HG03520 (cell line): ENCODE measurements around the gene LRRC3.
"Not testable (repeated sequence)": the region's sequence is repeated elsewhere in the genome, so short reads cannot be mapped to it uniquely, and the experiment has no call there.

ENCODE experiments used
- ATAC-seq: cut with Tn5 transposase; IDR thresholded peaks from one replicate; pipeline ENCODE4 v1.9.1; 2021; ENCODE audit warnings: mild to moderate bottlenecking, moderate library complexity; ENCODE audit not compliant: unreplicated experiment

Gene LRRC3

DNA sequence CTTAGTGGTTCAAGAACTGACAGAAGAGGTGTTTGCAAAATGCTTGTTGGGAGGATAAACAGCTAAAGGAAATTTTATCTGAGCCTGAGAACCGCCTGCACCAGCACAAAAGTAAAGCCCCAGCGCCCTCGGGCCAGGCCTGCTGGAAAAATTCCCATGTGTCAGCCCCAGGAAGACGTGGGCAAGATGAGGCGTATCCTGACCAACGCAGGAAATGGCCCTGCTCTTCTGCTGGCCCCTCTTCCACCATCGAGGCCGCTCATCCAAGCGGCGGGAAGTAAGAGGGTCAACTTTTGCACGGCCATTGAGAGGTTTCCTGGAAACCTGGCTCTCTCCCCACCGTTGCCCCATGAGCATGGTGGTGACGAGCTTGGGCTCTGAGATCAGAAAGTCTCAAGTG lies 39.6 kb downstream of the LRRC3 start:
- ATAC-seq = no peak

DNA sequence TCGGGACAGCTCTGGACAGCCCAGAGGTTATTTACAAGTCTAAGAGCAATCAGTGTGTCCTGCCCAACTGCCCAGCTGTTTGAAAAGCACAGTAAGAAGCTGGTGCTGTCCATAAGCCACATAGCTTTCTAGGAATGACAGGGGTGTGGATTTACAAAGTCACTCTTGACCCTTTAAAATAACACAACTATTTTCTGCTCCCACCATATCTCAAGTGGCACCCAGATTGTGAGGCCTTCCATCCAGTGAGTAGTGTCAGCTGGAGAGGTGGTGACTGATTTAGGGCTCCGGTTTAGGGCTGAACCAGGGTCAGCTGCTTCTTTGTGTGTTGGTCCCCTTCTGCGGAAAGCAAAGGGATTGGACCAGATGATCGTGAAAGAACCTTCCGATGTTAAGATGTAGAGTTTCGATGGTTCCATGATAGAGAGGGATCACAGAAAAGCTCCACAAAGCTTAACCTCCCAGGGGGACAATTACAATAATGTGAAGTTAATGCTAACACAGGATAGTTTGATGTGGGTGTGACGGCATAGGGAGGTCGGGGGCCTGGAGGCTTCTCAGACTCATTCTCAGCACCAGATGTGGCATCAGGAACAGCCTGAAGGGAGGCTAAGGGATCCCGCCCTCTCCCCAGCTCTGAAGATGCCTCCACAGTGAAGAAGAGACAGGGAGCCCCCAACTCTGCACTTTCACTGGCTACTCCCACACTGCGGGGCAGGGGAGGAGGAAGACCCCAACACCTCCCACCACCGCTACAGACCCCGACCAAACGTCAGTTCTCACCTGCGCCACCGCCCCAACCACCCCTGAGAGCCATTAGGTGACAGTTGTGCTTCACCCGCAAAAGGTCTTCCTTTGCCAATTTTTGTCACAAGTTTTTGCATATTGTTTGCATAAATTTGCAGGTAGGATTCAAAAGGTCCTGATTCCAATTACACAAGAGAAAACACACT lies 40.6 kb downstream of the LRRC3 start:
- no peak for ATAC-seq

DNA sequence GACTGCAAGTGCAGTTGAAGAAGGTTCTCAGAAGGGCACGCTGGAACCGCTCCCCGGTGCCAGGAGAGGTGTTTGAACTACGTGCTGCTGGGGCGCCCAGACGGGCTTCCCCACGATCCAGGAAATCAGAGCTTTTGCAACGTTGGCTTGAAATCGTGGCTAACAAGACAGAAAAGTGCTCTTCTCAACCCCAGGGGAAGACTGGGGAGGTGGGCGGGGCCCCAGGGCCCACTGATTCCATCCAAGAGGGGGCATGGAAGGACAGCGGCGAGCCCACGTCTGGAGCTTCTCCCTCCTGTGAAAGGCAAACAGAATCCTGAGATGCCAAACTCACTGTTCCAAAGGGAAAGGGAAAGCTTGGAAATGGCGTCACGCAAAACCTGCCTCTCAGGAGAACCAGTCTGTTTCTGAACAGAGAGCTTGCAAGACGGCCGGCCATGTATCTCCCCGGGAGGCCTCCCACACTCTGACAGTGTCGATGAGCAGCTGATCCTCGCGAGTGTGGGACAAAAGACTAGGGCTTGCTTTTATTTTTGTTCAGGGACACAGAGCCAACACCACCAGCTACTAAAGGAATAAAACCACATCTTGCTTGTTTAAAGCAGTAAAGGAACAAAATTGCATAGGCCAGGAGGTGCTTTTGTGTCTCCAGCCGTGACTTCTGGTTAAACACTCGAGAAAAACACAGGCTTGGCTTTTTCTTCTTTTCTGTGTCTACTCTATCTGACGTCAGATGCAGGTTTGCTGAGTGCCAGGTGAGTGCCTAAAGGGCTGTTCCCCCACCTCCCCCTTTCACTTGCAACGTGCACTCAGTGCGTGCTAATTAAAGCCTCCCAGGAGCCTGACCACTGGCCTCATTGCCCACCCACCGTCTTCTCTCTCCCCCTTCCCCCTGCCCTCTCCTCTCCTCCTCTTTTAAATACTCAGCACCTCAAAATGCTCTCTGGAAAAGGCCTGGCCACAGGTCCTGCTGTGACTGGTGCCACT lies 41.5 kb downstream of the LRRC3 start:
- no peak for ATAC-seq

DNA sequence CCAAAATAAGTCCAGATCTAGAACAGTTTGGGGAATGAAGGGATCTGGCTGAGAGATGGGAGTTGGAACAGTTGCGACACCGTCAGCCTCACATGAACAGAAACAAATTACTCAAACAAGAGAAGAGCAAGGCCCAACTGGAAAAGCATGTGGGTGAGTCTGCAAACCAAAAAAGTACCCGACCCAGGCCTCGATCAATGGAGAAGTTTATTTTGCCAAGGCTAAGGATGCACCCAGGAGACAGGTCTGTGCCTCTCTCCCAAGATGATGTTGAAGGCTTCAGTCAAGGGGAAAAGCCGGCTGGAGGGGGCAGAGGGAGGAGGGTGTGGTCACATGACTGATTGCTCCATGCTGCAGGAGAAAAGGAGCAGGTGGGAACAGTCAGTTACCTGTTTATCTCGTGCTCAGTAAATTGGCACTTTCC lies 42.4 kb downstream of the LRRC3 start:
- no peak for ATAC-seq

DNA sequence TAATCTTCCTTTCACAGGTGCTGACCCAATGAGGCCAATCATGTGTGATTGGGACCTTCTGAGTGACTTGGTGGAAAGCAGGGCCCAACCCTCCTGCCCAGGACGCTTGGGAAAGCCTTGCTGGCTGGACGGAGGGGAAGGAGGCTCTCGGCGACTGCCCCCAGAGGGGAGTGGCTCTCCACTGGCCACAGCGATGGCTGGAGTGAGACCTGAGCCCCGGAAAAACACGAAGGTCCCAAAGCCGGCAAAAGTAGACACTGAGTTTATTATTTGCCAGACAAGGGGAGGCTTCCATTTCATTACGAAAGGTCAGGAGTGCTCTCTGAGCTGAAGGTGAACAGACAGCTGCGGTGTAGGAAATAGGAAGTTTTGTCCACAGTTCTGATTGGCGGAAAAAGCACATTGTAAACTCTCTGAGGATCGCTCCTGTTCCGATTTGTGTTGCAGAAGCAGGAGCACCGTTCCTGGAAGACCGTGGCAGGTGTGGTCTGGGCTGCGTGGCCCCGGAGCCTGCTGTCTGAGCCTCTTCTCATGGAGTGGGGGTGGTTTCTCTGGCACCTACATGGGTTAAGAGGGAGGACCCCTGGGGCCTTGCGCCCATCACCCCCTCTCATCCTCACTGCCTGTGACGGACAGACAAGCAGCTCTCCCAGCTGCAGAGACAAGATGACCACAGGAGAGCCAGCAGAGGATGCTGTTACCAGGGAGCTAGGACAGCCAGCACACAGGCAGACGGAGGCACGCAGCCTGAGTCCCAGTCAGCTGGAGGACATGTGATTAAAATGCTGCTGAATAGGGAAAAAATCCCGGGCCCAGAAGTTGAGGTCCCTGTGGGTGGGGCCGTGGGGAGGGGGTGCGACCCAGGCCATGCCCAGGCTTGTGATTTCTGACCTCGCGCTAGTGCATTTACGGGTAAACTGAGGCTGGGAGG lies 43.2 kb downstream of the LRRC3 start:
- ATAC-seq = no peak

DNA sequence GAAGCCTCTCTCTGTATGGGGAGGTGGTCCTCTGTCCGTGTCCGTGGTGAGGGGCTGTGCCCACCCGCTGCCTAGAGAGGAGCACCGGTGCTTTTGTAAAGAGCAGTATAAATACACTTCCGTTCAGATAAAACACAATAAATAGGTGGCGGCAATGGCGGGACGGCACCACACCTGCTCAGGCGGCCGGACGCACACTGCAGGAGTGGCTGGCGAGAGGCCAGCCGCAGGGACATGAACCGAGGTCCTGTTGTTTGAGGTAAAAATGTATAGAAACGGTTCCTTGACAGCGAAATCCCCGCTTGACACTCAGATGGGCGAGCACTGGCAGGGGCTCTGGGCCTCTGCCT lies 43.9 kb downstream of the LRRC3 start:
- ATAC-seq = no peak

DNA sequence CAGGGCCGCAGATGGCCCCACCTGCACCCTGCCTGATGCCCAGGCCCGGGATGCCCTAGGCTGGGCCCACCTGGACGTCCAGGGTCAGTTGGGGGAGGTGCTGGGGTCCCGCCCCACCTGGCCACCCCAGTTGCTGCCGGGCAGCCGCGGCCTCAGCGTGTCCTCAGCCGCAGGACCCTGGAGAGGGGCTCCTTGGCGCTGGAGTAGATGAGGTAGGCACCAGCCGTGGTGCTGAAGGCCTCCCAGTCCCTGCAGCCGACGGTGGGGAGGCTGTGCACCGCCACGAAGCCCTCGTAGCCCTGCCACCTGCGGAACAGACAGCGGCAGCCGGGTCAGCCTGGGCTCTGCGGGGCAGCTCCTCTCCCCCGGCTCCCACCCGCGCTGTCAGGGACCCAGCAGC lies 44.3 kb downstream of the LRRC3 start:
- no peak for ATAC-seq

DNA sequence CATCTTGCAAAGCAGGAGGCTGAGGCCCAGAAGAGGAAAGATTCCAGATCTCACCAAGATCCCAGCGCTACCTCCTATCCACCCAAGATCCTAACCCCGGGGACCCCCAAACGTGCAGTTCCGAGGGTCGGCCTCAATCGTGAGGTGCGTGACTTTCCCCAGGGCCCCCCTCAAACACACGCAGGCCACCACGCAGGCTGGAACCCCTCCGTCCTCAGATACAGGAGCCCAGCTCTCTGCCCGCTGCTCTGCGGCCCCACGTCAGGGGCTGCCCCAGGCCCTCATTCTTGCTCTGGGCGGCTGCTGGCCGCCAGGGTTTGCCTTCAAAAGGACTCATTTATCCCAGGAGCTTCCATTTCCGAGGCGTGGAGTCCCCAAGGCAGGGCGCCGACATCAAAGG lies 44.8 kb downstream of the LRRC3 start:
- ATAC-seq = no peak

DNA sequence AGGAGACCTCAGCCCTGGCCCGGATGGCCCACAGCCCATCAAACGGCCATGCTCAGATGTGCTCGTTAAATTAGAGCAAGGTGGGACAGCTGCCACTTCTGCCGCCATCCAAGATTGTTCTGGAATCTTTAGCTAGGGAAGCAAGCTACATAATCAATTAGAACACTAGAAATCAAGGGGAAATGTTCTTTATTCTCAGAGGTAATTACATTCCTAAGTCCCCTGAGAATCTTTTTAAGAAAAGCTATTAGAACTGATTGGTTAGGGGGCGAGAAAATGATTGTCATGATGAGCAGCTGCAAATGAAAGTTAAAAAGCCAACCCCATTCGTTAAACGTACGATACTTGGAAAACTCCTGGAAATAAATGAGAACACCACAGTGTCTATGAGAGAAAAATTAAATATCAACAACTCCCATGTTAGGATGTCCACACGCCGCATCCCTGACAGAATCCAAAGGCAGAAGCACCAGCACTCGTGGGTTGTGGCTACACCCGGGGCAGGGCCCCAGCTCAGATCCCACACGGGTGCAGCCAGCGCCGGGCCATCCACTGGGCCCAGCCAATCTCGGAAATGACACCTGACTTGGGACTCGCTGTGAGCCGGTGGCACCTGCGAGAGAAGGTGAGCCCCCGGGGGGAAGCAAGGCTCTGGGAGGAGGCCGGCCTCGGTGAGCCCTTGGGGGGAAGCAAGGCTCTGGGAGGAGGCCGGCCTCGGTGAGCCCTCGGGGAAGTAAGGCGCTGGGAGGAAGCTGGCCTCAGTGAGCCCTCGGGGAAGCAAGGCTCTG lies 47.1 kb downstream of the LRRC3 start:
- ATAC-seq = no peak

DNA sequence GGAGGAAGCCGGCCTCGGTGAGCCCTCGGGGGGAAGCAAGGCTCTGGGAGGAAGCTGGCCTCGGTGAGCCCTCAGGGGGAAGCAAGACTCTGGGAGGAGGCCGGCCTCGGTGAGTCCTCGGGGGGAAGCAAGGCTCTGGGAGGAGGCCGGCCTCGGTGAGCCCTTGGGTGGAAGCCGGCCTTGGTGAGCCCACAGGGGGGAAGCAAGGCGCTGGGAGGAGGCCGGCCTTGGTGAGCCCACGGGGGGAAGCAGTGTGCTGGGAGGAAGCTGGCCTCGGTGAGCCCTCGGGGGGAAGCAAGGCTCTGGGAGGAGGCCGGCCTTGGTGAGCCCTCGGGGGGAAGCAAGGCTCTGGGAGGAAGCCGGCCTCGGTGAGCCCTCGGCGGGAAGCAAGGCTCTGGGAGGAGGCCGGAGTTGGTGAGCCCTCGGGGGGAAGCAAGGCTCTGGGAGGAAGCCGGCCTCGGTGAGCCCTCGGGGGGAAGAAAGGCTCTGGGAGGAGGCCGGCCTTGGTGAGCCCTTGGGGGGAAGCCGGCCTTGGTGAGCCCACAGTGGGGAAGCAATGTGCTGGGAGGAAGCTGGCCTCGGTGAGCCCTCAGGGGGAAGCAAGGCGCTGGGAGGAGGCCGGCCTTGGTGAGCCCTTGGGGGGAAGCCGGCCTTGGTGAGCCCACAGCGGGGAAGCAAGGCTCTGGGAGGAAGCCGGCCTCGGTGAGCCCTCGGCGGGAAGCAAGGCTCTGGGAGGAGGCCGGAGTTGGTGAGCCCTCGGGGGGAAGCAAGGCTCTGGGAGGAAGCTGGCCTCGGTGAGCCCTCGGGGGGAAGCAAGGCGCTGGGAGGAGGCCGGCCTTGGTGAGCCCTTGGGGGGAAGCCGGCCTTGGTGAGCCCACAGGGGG lies 47.9 kb downstream of the LRRC3 start:
- not testable (repeated sequence) for ATAC-seq

DNA sequence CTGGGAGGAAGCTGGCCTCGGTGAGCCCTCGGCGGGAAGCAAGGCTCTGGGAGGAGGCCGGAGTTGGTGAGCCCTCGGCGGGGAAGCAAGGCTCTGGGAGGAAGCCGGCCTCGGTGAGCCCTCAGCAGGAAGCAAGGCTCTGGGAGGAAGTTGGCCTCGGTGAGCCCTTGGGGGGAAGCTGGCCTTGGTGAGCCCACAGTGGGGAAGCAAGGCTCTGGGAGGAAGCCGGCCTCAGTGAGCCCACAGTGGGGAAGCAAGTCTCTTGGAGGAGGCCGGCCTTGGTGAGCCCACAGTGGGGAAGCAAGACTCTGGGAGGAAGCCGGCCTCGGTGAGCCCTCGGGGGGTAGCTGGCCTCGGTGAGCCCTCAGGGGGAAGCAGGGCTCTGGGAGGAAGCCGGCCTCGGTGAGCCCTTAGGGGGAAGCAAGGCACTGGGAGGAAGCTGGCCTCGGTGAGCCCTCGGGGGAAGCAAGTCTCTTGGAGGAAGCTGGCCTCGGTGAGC lies 48.6 kb downstream of the LRRC3 start:
- ATAC-seq = no peak

DNA sequence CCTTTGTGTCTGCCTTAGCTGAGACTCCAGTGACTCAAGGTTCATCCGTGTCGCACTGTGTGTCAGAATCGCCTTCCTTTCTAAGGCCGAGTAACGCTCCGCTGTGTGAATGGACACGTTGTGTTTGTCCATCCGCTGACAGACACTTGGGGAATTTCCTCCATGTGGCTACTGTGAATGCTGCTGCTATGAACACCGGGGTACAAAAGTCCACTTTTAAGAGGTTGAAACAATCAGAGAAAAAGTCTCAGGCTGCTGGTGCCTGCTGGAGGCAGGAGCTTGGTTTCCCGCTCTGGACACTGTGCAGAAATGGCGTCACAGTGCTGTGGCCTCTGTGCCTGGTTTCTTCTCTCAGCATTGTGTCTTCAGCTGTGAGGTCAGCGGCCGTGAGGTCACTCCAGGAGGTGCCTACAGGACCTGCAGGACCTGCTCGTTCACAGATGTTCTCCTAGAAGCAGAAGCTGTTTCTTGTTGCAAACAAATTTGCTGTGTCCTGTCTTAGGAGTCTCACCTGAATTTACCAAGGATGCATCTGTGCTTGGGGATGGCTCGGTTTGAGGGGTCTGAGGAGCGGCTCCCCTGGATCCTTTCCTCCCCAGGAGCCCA lies 50.5 kb downstream of the LRRC3 start:
- ATAC-seq = no peak

DNA sequence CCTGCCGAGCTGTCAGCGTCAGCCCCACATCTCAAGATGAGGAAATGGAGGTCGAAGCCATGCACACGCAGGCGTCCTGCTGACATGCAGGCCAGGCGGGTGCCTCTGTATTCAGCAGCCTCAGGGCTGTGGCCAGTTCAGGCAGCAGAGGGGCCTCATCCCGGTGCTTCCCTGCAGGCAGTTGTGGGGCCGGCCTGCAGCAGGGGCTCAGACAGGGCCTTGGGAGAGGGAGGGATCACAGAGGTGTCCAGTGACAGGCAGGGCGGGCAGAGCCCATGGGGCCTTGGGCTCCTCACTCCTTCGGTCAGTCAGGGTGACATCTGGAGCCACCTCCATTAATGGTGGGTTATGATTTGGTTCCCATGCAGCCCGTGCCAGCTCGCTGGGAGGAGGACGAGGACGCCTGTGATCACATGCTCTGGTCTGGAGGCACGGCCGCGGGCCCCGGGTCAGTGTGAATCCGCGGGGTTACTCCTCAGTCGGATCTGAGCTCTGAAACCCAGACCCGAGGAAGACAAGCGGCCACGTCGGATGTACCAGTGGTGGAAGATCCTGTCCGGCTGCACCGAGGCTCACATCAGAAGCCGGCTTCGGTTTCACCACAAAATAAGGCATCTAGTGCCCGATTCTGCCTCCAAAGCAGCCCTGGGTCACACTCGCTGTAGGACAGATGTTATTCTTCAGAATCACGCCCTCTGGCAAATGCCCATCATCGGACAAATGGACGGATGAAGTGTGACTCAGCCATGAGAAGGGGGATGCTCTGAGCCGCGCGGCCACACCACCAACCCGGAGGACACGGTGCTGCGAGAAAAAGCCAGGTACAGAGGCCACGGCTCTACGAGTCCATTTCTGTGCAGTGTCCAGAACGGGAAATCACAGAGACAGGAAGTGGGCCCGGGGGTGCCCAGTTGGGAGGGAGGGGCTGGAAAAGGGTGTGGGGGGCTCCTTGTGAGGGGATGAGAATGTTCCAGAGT lies 51.3 kb downstream of the LRRC3 start:
- no peak for ATAC-seq

DNA sequence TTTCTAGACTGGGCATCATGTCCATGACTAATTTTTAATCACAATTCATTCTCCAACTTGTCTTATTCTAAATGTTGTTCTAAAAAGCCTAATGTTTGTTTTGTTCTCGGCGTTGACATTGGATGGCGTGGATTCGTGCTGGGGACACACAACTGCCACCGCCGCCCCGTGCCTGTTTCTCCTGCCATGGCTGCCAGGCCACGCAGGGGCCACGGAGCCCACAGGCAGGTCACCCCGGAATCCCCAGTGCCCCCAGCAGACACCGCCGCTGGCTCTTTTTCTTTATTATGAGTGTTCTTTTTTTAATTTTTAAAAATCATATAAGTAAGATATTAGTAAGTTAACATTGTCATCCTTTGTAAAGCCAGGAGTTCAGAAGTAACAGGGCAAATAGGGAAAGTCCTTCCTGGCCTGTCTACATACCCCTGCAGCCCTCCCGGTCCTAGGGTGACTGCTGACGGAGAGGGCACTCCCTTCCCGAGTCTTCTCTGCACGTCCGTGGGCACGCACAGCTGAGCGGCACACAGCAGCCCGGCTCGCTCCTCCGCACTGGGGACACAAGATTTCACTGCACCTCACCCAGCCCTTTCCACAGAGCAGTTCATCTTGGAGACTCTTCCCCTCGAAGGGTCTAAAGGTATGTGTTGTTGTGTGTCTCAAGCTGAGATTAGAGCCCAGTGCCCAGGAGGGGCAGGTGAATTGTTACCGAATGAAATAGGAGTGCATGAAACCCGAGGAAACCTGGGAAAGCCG lies 52.5 kb downstream of the LRRC3 start:
- no peak for ATAC-seq

DNA sequence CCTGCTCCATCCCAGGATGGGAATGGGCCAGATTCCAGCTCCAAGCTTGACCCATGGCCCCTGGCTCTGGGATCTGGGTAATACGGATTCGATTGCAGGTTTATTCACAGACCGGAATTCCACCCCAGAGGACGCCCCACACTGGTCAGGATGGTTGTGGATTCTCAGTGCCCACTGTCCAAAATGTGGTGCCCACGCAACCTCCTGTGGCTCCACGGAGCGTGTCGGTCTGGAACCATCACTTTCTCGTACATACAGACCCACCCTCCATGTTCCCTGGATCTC lies 53.1 kb downstream of the LRRC3 start:
- ATAC-seq = no peak

DNA sequence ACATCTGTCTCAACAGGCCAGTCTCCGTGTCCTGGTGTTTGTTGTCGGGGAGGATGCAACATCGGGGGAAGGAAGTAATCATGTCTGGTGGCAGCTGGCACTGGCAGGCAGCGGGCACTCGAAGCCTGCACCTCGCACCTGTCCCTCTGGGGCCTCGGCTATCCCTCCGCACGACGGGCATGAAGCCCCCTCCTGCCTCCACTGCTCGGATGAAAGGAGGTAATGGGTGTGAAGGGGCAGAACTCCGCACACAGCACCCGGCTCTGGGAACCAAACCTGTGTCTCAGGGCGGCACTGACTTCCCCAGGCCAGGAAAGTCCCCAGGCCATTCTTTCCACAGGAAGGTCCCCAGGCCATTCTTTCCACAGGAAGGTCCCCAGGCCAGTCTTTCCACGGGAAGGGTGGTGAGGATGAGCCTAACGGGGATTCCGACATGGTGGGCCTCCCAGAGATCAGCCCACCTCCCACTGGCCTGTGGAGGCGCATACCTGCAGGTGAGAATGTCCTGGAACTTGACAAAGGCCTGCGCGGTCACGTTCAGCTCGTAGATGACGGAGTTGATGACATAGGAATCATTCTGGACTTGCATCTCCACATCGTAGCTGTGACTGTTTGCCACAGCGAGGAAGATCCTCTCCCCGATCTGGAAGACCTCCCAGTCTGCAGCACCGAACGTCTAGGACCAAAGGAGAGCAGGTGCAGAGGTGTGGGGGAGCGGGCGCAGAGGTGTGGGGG lies 53.6 kb downstream of the LRRC3 start:
- ATAC-seq = no peak
